ENCODE data around the gene STEAP1B.
A peak's percentile ranks its signal among the peaks of the same experiment; 100 is the strongest.
"Not testable (repeated sequence)": the region's sequence is repeated elsewhere in the genome, so short reads cannot be mapped to it uniquely, and the experiment has no call there.

STEAP1B gene

DNA sequence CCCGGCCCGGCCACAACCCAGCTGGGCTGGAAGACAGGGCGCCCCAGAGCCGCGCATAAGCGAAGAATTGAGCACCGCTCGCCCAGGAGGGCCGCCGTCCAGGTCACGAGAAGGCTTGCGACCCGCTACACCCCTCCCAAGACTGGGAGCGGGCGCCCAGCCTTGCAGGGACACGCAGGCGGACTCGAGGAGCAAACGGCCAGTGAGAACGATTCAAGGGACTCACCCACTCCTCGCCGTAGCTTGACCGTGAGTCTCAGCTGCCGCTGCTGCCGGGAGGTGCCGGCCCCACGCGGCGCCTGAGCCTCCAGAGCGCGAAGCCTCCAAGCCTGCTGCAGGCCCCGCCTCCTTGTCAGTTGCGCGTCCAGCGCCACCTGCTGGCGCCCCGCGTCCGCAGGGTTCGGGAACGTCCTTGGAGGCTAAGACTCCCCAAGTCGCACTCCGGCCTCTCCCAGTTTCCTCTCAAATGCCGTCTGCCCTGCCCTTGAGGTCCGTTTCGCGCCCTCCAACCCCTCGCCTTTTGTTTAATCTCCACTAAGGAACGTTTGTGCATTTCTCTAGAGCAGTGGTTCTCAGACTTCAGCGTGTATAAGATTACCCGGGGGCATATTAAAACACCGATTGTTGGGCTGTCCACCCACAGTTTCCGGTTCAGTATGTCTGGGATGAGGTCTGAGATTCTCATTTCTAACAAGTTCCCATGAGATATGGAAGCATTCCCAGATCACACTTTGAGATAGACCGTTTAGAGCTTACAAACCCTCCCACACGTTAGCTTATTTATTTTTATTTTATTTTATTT lies at the start of gene STEAP1B:
TSS of gene STEAP1B (minus strand) at position 301 of the 802 bp plus-strand sequence. CDS start 5,333 bp downstream, outside the sequence.
- peak; percentile 88 for DNase-seq (ENCODE audit: low read depth, low spot score)

DNA sequence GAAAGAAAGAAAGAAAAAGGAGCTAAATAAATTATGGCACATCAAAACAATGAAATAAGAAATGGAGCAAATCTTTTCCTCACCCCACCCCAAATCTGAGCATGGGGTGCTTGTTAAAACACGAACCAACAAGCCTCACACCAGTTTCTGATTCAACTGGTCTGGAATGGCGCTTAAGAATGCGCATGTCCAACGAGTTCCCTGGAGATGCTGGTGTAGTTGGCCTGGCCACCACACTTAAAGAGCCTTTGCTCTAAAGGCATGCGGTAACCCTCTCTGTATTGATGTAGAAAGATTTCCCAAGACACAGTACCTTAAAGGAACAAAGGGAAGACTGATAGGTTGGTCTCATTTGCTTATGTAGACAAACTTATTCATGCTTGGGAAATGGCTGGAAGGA lies 49.1 kb upstream of the STEAP1B start:
- DNase-seq (ENCODE audit: low read depth, low spot score) = no peak

DNA sequence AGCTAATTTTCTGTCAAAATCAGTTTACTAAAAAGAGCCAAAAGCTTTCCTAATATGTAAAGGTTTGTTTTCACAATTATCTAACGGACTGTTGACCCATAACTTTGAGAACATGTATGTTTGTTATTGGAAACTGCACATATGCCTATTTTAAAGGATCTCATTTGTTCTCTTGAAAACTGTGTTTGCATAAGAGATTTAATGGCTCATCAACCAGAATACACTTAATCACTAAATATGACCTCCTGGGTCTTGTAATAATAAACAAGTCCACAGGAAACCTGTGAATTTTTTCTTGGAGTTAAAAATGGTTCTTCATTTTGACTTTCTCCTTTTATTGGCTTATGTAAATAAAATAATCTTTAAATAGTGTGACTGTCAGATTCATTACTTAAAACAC lies 48.3 kb upstream of the STEAP1B start:
- DNase-seq (ENCODE audit: low read depth, low spot score) = no peak

DNA sequence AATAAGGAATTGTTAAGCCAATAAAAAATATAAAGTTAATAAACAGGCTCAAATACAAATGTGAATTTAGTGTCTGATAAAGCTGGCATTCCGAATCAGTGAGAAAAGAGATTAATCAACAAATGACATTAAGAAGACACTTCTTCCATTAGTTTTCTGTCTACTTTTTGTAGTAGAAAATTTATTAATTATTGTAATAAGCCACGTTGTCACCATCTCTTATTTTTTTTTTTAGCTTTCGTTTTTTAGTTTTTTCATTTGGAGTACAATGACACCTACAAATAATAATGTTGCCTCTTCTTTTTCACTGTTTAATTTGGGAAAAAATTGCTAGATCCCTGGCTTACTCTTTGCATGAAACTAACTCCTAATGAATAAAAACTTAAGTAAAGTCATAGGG lies 46.8 kb upstream of the STEAP1B start:
- no peak for DNase-seq (ENCODE audit: low read depth, low spot score)

DNA sequence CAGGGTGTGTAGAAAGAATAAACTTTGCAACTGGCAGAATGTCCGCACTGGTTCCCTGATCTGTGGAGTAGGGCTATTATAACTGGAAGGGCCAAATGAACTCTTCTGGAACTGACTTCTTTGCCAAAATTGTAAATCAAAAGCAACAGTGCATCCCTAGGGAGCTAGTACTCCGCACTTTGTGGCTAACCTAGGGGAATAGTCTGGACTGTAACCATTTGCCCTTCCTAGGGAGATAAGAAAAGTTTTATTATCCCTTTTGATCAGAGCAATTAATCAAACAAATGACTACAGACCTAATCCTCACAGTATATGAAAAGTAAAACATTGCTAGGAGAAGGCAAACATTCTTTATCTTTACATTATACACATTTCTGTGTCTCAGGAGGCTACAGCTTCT lies 45.5 kb upstream of the STEAP1B start:
- DNase-seq (ENCODE audit: low read depth, low spot score) = no peak

DNA sequence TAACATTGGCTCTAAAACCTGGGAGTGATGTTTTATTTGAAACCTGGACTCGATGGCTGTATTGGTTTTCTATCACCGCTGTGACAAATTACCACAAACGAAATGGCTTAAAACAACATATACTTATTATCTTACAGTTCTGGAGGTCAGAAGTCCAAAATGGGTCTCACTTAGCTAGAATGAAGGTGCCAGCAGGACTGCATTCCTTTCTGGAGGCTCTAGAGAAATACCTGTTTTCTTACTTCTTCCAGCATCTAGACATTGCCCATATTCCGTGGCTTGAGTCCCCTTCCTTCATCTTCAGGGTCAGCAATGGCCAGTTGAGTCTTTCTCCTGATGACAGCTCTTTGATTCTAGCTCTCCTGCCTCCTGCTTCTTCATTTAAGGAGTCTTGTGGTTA lies 44.3 kb upstream of the STEAP1B start:
- DNase-seq (ENCODE audit: low read depth, low spot score) = no peak

DNA sequence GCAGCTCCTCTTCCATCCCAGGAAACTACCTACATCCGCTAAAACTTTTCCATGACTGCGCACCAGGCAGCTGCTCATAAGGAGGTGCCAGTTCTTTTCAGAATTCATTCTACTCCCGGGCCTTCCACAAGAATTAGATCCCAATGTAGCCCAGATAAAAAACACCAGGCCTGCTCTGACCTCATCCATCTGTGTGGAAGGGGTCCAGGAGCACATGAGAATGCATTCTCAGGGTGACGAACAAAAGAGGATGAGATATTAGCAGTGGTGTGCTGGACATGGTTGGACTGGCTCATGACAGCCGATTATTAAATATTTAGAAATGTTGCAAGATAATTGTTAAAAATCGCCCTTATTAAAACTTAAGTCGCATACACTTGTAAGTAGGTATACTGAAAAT lies 43.2 kb upstream of the STEAP1B start:
- no peak for DNase-seq (ENCODE audit: low read depth, low spot score)

DNA sequence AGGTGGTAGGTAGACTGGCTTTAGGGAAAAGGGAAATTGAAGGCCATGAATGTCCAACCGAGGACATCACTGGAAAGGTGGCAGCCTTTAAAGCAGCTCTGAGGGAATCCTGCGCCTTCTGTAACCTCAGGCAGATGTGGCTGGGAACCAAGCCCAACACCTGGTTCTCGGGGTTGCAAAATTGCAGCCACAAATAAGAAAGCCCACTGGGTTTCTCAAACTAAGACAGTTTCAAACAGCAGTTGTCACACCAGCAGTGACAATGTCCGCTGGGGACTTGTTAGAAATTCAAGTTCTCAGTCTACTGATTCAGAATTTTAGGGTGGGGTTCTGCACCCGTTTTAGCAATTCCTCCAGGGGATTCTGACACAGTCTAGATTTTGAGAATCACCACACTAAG lies 42.7 kb upstream of the STEAP1B start:
- DNase-seq (ENCODE audit: low read depth, low spot score) = no peak

DNA sequence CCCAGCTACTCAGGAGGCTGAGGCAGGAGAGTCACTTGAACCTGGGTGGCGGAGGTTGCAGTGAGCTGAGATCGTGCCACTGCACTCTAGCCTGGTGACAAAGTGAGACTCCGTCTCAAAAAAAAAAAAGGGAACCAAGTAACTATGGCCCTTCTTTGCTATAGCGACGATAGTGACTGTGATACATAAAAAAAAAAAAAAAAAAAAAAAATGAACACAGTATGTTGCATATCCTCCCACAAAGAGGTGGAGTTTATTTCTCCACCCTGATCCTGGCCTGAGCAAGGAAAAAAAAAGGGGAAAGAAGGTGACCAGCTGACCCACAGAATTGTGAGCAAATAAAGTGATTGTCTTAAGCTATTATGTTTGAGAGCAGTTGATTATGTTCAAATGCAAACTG lies 42.3 kb upstream of the STEAP1B start:
- no peak for DNase-seq (ENCODE audit: low read depth, low spot score)

DNA sequence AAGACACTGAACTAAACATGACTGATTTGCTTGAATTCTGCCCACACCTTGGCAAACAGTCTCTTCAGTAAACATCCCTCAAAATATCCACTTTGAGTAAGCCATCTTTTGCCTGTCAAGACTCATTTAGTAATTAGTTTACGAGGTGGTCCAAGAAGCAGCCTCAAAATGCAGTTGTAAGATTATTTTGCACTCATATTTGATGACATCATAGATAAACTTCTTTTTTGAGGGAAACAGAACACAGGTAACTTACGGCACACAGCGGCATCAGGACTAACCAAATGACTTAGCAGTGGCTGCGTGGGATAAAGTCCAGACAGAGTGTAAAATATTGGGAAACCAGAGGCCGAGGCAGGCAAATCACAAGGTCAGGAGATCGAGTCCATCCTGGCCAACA lies 41.8 kb upstream of the STEAP1B start:
- DNase-seq (ENCODE audit: low read depth, low spot score) = no peak

DNA sequence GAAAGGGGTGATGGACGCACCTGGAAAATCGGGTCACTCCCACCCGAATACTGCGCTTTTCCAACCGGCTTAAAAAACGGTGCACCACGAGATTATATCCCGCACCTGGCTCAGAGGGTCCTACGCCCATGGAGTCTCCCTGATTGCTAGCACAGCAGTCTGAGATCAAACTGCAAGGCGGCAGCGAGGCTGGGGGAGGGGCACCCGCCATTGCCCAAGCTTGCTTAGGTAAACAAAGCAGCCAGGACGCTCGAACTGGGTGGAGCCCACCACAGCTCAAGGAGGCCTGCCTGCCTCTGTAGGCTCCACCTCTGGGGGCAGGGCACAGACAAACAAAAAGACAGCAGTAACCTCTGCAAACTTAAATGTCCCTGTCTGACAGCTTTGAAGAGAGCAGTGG lies 28.5 kb upstream of the STEAP1B start:
- not testable (repeated sequence) for DNase-seq (ENCODE audit: low read depth, low spot score)

DNA sequence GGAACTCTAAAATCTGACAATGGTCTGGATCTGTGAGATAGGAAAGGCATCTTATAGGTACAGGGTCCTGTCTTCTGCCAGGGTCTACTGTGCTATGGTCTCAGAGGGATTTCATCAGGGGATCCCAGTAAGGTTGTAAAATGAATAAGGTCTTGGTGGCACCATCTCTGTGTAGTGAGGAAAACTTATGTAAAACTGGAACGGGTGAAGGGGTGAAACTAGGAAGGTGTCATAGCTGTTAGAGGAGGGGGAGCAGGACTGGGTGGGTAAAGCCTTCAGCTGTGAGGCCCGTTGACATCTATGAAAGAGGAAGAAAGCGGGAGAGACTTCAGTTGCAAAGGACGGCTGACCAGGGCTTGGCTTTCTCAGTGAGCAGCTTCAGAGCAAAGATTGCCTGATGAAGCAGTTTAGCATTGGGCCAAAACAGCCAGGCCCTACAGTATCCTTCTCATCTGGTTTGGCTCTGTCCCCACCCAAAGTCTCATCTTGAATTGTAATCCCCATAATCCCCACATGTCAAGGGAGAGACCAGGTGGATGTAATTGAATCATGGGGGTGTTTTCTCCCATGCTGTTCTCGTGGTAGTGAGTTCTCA lies 24.5 kb upstream of the STEAP1B start:
- DNase-seq (ENCODE audit: low read depth, low spot score) = not testable (repeated sequence)

DNA sequence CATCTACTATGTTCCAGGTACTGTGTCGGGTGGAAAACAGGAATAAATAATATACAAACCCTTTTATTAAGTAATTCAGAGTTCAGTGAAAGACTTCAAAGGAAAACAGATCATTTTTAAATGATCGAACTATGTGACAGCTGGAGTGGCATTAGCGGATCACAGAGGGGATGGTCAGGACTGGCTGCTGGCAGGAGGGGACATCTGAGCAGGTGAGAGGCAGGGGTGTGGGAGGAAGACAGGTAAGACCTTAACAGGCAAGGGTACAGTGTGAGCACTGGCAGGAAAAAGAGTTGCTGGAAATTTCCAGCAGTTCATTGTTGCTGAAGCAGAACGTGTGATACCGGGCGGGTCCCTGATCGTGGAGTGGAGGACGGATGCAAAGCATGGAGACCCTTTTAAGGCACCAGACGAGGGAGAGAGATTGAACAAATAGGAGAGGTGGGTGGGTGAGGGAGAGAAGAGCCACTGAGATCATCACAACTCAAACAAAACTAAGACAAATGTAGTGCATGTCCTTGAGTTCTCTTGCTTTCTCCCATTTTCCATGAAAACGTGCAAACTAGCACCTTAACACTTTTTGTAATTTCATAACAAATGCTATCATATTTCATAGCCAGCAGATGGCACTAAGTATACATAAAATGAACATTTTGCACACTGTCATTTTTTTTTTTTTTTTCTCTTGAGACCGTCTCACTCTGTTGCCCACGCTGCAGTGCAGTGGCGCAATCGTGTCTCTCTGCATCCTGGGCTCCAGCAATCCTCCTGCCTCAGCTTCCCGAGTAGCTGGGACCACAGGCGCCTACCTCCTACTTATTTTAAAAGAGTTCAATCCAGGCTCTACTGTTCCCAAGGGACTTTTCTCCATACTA lies 23.7 kb upstream of the STEAP1B start:
- not testable (repeated sequence) for DNase-seq (ENCODE audit: low read depth, low spot score)

DNA sequence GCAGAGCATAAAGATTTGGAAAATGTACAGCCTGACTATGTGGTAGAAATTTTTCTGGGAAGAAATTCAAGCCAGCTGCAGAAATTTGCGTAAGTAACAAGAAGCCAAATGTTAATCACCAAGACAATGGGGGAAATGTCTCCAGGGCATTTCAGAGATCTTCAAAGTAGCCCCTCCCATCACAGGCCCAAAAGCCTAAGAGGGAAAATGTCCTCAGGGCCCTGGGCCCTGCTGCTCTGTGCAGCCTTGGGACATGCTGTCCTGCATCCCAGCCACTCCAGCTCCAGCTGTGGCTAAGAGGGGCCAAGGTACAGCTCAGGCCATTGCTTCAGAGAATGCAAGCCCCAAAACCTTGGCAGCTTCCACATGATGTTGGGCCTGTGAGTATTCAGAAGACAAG lies 19.6 kb upstream of the STEAP1B start:
- not testable (repeated sequence) for DNase-seq (ENCODE audit: low read depth, low spot score)

DNA sequence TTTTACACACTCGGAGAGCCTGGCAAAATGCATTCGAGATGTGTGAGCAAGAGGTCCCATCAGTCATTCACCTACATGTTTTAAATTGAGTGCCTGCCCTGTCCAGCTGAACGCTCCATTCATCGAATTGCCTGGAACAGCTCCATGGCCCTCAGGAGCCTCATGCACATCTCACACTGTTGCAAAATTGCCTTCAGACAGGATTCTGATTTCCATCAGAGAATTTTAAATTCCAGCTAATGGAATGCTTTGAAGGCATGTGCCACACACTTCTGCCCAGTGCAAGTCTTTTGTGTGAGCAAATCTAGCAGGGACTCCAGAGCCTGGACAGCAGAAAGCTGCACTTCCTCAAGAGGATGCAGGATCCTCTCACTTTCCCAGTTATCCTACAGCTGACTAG lies 17.0 kb upstream of the STEAP1B start:
- DNase-seq (ENCODE audit: low read depth, low spot score) = not testable (repeated sequence)

DNA sequence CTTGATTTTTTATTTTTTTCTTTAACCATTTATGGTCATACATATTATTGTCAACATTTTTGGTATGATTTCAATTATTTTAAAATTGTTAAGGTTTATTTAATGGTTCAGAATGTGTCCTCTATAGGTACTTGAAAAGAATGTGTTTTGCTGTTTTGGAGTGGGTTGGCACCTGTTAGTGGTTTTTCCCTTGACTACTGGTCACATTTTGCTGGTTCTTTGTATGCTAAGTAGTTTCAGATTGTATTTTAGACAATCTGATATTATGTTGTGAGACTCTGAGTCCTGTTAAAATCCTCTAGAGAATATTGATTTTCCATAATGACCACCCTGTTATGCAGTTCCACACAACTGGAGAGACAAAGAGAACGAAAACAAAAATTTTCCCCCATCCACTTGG lies 15.0 kb upstream of the STEAP1B start:
- not testable (repeated sequence) for DNase-seq (ENCODE audit: low read depth, low spot score)

DNA sequence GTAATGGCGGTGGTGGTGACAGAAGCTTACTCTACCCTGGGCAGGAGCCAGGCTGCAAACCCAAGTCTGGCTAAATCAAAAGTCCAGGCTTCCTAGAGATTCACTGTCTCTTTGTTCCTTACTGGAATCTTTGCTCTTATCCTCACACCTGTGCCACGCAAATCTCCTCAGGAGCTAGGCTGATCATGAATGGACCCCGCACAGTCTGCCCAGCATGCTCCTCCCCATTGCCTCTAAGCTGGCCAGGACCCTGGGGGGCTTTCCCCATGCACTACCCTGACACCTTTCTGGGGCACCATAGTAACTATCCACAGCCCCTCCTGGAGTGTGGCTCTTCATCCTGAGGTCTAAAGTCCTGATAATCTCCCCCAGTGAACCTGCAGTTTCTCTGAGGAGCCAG lies 7.3 kb upstream of the STEAP1B start:
- DNase-seq (ENCODE audit: low read depth, low spot score) = not testable (repeated sequence)

DNA sequence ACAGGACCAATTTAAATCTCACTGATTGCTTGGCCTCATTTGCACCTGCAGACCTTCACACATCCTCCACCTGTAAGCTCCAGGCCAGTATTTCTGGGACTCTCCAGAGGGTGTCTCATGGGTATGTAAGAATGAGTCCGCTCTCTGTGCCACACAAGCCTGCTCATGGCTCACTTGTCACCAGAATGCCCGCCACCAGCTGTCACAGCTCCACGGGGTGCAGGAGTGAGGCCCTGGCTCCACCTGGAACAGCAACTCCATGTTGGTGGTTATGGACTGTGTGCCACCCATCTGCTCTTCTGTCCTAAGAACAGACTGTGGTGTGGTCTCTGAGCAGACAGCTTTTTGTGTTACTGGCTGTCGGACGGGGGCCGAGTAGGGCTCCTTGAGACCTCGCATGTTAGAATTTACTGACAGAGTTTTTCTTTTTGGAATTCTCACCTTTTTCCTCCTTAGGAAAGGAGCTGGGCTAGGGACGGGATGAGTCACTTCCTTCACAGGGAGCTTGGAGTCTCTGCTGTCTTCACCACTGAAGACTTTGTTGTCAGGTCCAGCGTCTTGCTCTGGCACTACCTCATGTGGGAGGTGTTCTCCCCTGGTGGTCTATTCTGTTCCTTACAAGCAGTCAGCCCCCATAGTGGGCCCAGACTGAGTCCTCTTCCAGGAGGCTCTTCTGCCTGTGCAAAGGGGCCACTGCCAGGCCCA lies 6.5 kb upstream of the STEAP1B start:
- DNase-seq (ENCODE audit: low read depth, low spot score) = not testable (repeated sequence)

DNA sequence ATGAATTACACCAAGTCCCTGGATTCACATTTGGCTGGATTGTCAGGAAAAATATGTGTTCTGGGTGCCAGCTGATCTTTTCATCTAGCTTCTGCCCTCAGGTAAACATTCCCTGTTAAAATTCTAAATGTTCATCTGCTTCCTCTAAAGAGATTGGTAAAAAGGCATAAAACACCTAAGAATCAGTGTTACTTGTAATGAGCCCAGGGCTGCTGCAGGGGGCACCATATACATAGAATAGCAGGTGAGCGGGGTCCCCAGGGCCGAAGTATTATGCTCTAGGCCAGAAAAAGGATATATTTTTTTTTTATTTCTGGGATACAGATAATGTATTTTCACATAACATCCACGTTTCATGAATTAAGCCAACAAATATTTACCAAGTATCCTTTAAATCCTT lies 4.5 kb upstream of the STEAP1B start:
- DNase-seq (ENCODE audit: low read depth, low spot score) = not testable (repeated sequence)

DNA sequence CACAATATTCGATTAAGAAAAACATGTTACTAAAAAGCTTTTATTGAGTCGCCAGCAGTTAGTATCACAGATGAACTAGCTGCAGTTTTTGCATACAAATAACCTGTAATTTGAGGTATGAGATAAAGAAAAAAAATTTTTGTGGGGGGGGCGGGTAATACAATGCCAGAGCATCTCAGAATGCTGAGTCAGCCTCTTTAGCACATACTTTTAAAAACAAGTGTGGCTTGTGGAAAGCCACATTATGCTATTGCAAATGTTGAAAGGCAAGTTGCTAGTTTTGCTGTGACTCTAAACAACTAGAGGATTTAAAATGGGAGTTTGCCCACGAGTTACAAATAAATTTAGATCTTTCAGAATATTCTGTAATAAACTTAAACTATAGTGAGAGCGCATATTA lies 2.1 kb upstream of the STEAP1B start:
- not testable (repeated sequence) for DNase-seq (ENCODE audit: low read depth, low spot score)

DNA sequence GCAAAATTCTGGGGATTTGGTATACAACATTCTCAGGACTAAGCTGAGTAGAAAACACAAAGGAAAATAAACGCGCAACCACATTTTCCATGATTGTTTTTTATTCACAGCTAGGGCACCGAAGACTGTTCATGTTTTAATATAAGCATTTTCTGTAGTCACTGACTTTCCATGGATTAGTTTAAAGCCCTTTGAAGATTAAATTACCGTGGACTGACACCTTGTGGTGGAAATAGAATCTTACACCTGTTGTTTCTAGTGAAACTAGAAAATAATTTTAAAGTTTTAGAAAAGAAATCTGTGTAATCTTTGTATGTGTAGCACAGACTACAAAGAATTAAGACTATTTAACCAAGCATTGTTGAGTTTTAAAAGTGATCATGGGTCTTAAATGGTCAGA lies 1.3 kb upstream of the STEAP1B start:
- DNase-seq (ENCODE audit: low read depth, low spot score) = not testable (repeated sequence)

DNA sequence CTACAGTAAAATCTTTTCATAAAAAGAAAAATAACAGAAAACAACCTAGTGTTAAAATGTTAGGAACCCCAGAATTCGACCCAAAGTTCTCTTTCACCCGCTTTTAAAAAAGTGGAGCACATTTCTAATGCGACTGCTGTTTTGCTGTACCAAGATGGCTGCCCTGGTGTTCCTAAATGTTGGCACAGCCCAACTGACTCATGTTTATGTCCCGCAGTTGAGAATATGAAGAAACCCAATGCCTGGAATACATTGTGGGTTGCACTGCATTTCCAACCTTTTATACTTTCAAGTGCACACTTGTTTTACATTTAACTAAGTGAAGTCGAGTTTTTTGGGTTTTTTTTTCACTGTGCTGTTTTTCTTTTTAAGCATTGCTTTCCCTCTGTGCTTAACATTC lies 944 bp downstream of the STEAP1B start:
- DNase-seq (ENCODE audit: low read depth, low spot score) = no peak
